ENCODE results near the gene TSTD1. TPM values are rescaled to one million over a fixed set of nuclear protein-coding genes. Genes with fewer than 3 reads are reported as not detected.
A peak's percentile ranks its signal among the peaks of the same experiment; 100 is the strongest.
"Not testable (repeated sequence)": the region's sequence is repeated elsewhere in the genome, so short reads cannot be mapped to it uniquely, and the experiment has no call there.

Gene TSTD1
- total and polyA plus RNA-seq, 5 experiments from 2014 or later: 100 to 508 (median 342) TPM

GRCh38 chr1:161029466-161029865 is 9.3 kb downstream of the TSTD1 start:
- not testable (repeated sequence) for H3K4me3 Mint-ChIP-seq, H3K27ac Mint-ChIP-seq, H3K27me3 Mint-ChIP-seq, H3K9me3 Mint-ChIP-seq, H3K36me3 Mint-ChIP-seq, DNase-seq, ATAC-seq
- POLR2A ChIA-PET: interaction anchor here (1.2 kb wide), 1 partner anchor 11 kb away, joined by 6 read pairs; no protein-coding TSS in a partner anchor
- peaks cover 13 to 26% (median 20%) of the 10 kb centered on the region in 4 donors for H3K4me1 Mint-ChIP-seq

GRCh38 chr1:161026954-161027353 is 11.8 kb downstream of the TSTD1 start:
- H3K4me1 Mint-ChIP-seq: peaks cover 9 to 22% (median 16%) of the 10 kb centered on the region in 4 donors
- POLR2A ChIA-PET: interaction anchor here (0.7 to 1.6 kb wide), 5 partner anchors 12 to 264 kb away, joined by 3 to 9 read pairs (median 5); partner anchors contain the start of genes ARHGAP30 and TSTD1
- not testable (repeated sequence) for H3K27me3 Mint-ChIP-seq, H3K9me3 Mint-ChIP-seq, H3K4me3 Mint-ChIP-seq, H3K36me3 Mint-ChIP-seq, DNase-seq, ATAC-seq
- peak overlapping the region in 2 of 10 donors; percentile 44 to 47 for H3K27ac Mint-ChIP-seq

GRCh38 chr1:161022432-161022831 is 16.3 kb downstream of the TSTD1 start:
- Mint-ChIP-seq H3K27ac (peak overlapping the region in 6 of 10 donors; percentile 26 to 76 (median 47)), H3K4me3 (peak overlapping the region in 8 of 10 donors; percentile 6 to 95 (median 53)), H3K4me1 (peaks cover 29 to 51% (median 45%) of the 10 kb centered on the region in 4 donors)
- not testable (repeated sequence) for ATAC-seq, H3K36me3 Mint-ChIP-seq, DNase-seq, H3K27me3 Mint-ChIP-seq, H3K9me3 Mint-ChIP-seq
- POLR2A ChIA-PET: interaction anchor here (1.6 to 5.4 kb wide), 3 partner anchors 9 to 23 kb away, joined by 6 to 65 read pairs (median 46); partner anchors contain the start of genes TSTD1 and USF1

- Mint-ChIP-seq H3K27me3 (peaks cover 0 to 2% (median 0%) of the 10 kb centered on the region in 5 donors), H3K27ac (peak overlapping the region in 7 of 10 donors; percentile 62 to 98 (median 95)), H3K9me3 (peaks cover 0 to 2% (median 0%) of the 10 kb centered on the region in 9 donors), H3K36me3 (peaks cover 0 to 2% (median 2%) of the 10 kb centered on the region in 3 donors), H3K4me1 (peaks cover 29 to 51% (median 45%) of the 10 kb centered on the region in 4 donors), H3K4me3 (peak overlapping the region in 9 of 10 donors; percentile 54 to 95 (median 88))
- DNase-seq (no peak), ATAC-seq (no peak)
- POLR2A ChIA-PET: interaction anchor here (1.5 to 5.4 kb wide), 6 partner anchors 8 to 185 kb away, joined by 6 to 65 read pairs (median 14); partner anchors contain the start of genes ARHGAP30, KLHDC9, TSTD1 and USF1
Measured at GRCh38 chr1:161021970-161022353, 16.8 kb downstream of the TSTD1 start.

- H3K4me3 Mint-ChIP-seq: peak overlapping the region; percentile 85 to 97 (median 90)
- POLR2A ChIA-PET: interaction anchor here (0.6 to 5.4 kb wide), 16 partner anchors 8 to 313 kb away, joined by 3 to 65 read pairs (median 6); partner anchors contain the start of genes ARHGAP30, DEDD, KLHDC9 and TSTD1
- DNase-seq (peak; percentile 78 to 95 (median 90)), ATAC-seq (peak; percentile 94 to 97)
- no peaks in the 10 kb centered on the region for H3K9me3 Mint-ChIP-seq
- peaks cover 0 to 2% (median 0%) of the 10 kb centered on the region in 3 donors for H3K36me3 Mint-ChIP-seq
- H3K4me1 Mint-ChIP-seq: peaks cover 28 to 51% (median 45%) of the 10 kb centered on the region in 4 donors
- H3K27ac Mint-ChIP-seq: peak overlapping the region; percentile 62 to 98 (median 94)
- peaks cover 0 to 2% (median 0%) of the 10 kb centered on the region in 5 donors for H3K27me3 Mint-ChIP-seq
Measured at GRCh38 chr1:161021165-161021969, 17.4 kb downstream of the TSTD1 start.

- POLR2A ChIA-PET: interaction anchor here (0.6 to 5.4 kb wide), 16 partner anchors 9 to 313 kb away, joined by 3 to 65 read pairs (median 4); partner anchors contain the start of genes ARHGAP30, DEDD, KLHDC9 and TSTD1
- peak; percentile 41 to 47 for ATAC-seq
- DNase-seq: peak in 2 of 10 donors; percentile 17 to 37
- H3K27ac Mint-ChIP-seq: peak within 1 kb of the TSS; percentile 62 to 98 (median 94)
- H3K4me3 Mint-ChIP-seq: peak within 1 kb of the TSS; percentile 85 to 97 (median 90)
- H3K36me3 Mint-ChIP-seq: peaks cover 0 to 2% (median 0%) of the 10 kb centered on the region in 3 donors
- peaks cover 0 to 2% (median 0%) of the 10 kb centered on the region in 5 donors for H3K27me3 Mint-ChIP-seq
- peaks cover 28 to 51% (median 45%) of the 10 kb centered on the region in 4 donors for H3K4me1 Mint-ChIP-seq
- H3K9me3 Mint-ChIP-seq: no peaks in the 10 kb centered on the region
Measured at GRCh38 chr1:161020509-161021164, 18.1 kb downstream of the TSTD1 start, which contains the start of gene F11R. TSS of gene F11R (minus strand) at chr1:161021152. CDS start at chr1:161021073, 79 bp downstream.

GRCh38 chr1:161019751-161020495 is 18.8 kb downstream of the TSTD1 start:
- POLR2A ChIA-PET: interaction anchor here (0.8 to 5.4 kb wide), 10 partner anchors 8 to 223 kb away, joined by 3 to 65 read pairs (median 8); partner anchors contain the start of genes ARHGAP30, DEDD, KLHDC9 and TSTD1
- Mint-ChIP-seq H3K36me3 (no peaks in the 10 kb centered on the region), H3K27me3 (peaks cover 0 to 2% (median 0%) of the 10 kb centered on the region in 5 donors), H3K9me3 (no peaks in the 10 kb centered on the region), H3K4me3 (peak overlapping the region; percentile 85 to 97 (median 90)), H3K27ac (peak overlapping the region; percentile 15 to 98 (median 94)), H3K4me1 (peaks cover 24 to 51% (median 43%) of the 10 kb centered on the region in 4 donors)
- DNase-seq: no peak
- no peak for ATAC-seq

GRCh38 chr1:161019111-161019660 is 19.6 kb downstream of the TSTD1 start:
- ATAC-seq, H3K9me3 Mint-ChIP-seq, DNase-seq, H3K27me3 Mint-ChIP-seq, H3K36me3 Mint-ChIP-seq: not testable (repeated sequence)
- POLR2A ChIA-PET: interaction anchor here (0.6 to 5.4 kb wide), 5 partner anchors 18 to 212 kb away, joined by 4 to 65 read pairs (median 12); partner anchors contain the start of genes KLHDC9, TSTD1 and USF1
- H3K4me1 Mint-ChIP-seq: peaks cover 23 to 56% (median 45%) of the 10 kb centered on the region in 4 donors
- peak overlapping the region in 5 of 10 donors; percentile 5 to 63 (median 41) for H3K27ac Mint-ChIP-seq
- H3K4me3 Mint-ChIP-seq: peak overlapping the region in 8 of 10 donors; percentile 5 to 95 (median 65)

- ATAC-seq (no peak), DNase-seq (no peak)
- peaks cover 0 to 2% (median 0%) of the 10 kb centered on the region in 5 donors for H3K27me3 Mint-ChIP-seq
- H3K36me3 Mint-ChIP-seq: no peaks in the 10 kb centered on the region
- POLR2A ChIA-PET: interaction anchor here (0.6 to 5.4 kb wide), 3 partner anchors 19 to 28 kb away, joined by 4 to 65 read pairs (median 46); partner anchors contain the start of genes TSTD1 and USF1
- H3K4me3 Mint-ChIP-seq: peak overlapping the region in 1 of 10 donors; percentile 6
- peak overlapping the region in 1 of 10 donors; percentile 41 for H3K27ac Mint-ChIP-seq
- H3K9me3 Mint-ChIP-seq: no peaks in the 10 kb centered on the region
- peaks cover 27 to 60% (median 48%) of the 10 kb centered on the region in 4 donors for H3K4me1 Mint-ChIP-seq
Measured at GRCh38 chr1:161018631-161018930, 20.2 kb downstream of the TSTD1 start.

GRCh38 chr1:161017756-161018630 is 20.8 kb downstream of the TSTD1 start:
- DNase-seq (no peak), ATAC-seq (no peak)
- no peaks in the 10 kb centered on the region for H3K36me3 Mint-ChIP-seq
- H3K4me1 Mint-ChIP-seq: peaks cover 29 to 66% (median 52%) of the 10 kb centered on the region in 4 donors
- H3K4me3 Mint-ChIP-seq: no peak overlapping the region
- peaks cover 0 to 2% (median 0%) of the 10 kb centered on the region in 5 donors for H3K27me3 Mint-ChIP-seq
- POLR2A ChIA-PET: interaction anchor here (5.3 to 5.4 kb wide), 2 partner anchors 20 to 28 kb away, joined by 46 to 65 read pairs; partner anchors contain the start of genes TSTD1 and USF1
- peak overlapping the region in 9 of 10 donors; percentile 11 to 61 (median 30) for H3K27ac Mint-ChIP-seq
- no peaks in the 10 kb centered on the region for H3K9me3 Mint-ChIP-seq

All from naive thymus-derived CD8-positive, alpha-beta T cell (primary cell).